HG02938 (cell line): ENCODE results near the gene RPP30.
"Not testable (repeated sequence)": the region's sequence is repeated elsewhere in the genome, so short reads cannot be mapped to it uniquely, and the experiment has no call there.

Source experiments
- ATAC-seq: cut with Tn5 transposase; IDR thresholded peaks from one replicate; pipeline ENCODE4 v1.9.1; 2021; ENCODE audit warnings: mild to moderate bottlenecking, moderate library complexity; ENCODE audit not compliant: unreplicated experiment

Gene RPP30

DNA sequence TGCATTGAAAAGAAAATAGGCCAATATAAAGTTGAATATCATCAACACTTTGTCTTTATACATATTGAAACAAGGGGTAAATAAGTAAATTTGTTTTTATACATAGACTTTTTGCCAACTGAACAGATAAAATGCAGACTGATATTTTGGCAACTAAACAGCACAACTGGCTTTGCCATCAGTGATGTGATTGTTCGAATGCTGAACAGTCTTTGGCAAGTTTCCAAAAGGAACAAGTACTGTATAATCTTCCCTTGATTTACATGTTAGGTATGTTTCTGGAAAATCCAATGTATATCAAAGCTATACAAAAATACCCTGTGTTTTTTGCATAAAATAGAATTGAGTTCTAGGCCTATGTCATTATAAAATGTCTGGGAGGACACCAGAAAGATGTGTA lies 67.3 kb downstream of the RPP30 start:
- no peak for ATAC-seq

DNA sequence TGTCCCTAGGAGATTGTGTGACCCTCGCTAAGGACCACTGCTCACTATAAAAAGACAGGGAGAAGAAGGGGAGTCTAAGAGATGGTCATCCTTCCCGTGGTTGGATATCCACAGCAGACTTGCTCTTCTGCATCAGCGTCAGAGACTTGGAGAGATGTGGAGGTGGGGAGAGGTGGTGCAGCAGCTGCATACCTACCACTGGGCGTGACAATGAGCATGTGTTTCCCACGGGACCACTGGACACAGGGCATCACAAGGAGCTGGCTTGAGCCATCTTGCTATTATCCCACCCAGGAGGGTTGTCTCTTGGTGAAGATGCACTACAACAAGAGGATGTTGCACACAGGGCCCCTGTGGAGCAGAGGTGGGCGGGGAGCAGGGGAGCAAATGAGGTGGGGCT lies 67.9 kb downstream of the RPP30 start:
- ATAC-seq: no peak

DNA sequence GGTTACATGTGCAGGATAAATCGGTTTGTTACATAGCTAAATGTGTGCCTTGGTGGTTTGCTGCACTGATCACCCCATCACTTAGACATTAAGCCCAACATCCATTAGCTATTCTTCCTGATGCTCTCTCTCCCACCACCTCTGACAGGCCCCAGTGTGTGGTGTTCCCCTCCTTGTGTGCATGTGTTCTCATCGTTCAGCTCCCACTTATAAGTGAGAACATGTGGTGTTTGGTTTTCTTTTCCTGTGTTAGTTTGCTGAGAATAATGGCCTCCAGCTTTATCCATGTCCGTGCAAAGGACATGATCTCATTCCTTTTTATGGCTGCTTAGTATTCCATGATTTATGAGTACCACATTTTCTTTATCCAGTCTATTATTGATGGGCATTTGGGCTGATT lies 71.2 kb downstream of the RPP30 start:
- ATAC-seq: not testable (repeated sequence)

DNA sequence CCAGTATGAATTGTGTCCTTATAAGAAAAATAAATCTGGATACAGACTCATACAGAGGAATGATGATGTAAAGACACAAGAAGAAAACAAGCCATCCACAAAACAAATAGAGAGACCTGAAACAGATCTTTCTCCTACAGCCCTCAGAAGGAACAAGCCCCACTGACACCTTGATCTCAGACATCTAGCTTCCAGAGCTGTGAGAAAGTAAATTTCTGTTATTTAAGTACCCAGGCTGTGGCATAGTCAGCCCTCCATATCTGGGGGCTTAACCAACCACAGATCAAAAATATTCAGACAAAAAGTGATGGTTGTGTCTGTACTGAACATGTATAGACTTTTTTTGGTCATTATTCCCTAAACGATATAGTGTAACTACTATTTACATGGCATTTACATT lies 73.0 kb downstream of the RPP30 start:
- no peak for ATAC-seq

DNA sequence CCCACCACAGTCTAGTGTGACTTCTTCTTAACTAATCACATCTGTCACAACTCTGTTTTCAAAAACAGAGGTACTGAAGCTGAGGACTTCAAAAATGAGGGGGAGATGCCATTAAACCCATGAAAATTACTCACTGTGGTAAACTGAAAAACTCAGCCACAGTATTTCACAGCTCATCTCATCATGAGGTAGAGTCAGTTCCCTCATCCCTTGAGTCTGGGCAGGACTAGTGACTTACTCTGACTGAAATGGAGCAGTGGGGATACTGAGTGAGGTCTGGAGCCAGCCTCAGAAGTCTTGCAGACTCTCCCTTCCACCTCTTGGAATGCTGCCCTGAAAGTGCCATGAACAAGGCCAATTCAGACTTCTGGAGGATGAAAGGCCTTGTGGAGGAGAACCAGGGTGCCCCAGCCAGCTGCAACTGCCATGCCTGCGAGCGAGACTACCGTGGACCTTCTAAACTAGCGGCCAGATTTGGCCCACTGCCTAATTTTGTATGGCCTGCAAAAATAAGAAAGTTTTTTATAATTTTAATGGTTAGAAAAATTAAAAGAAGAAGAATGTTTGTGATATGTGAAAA lies 73.8 kb downstream of the RPP30 start:
- no peak for ATAC-seq

DNA sequence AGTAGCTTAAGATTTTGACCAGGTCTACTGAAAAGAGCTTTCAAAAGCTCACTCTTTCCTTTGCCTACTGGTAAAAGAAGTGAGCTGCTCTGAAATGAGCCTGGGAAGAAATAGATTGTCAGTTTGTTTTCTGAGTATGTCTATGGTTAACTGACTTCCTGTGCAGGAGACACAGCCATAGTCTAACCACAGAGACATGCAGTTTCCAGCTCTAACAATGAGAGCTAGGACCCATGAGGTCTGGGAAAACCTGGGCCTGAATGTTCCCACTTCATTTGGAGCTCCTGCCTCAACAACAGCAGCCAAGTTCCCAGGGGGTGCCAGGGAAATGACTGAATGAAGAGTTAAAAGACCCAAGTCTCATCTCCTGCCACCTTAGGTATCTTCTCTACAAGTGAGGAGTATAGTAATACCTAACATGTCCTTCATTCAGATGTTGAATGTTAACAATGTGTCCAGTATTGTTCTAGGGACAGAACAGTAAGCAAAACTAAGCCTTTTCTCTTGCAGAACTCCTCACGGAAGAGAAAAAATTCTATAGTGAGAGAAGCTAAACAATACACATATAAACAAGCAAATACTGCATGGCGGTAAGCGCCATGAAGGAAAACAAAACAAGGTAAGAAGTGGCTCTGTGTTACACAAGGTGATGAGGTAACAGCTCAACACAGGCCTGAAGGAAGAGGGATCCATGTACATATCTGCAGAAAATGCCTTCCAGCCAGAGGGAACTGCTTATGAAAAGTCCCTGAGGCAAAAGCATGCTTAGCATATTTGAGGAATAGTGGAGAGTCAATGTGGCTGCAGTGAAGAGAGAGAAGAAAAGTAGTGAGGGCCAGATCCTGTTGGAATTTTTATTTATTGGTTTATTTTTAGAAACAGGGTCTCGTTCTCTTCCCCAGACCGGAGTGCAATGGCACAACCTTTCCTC lies 75.5 kb downstream of the RPP30 start:
- no peak for ATAC-seq
